Tibial artery (tissue), 4 donors: ENCODE data around the gene GRIA2.
A peak's percentile ranks its signal among the peaks of the same experiment; 100 is the strongest.
"Not testable (repeated sequence)": the region's sequence is repeated elsewhere in the genome, so short reads cannot be mapped to it uniquely, and the experiment has no call there.

Experiments used
- DNase-seq, 2 donors: peaks; one replicate each; pipeline ENCODE4 v3.0.0-alpha.2; 2019
- H3K27ac ChIP-seq, 2 donors: fragments of 200-600 bp; sonication (generic) in 1 of 2; 1 replicate in 1 of 2; 2 replicates in 1 of 2; pipeline ENCODE4 v1.5.1; 2018 to 2019; ENCODE audit warnings: mild to moderate bottlenecking in 1 of 2
- H3K27me3 ChIP-seq, 2 donors: fragments of 200-600 bp; sonication (generic) in 1 of 2; one replicate each; pipeline versions ENCODE4 v1.5.1 to v1.6.0; 2016 to 2019
- H3K36me3 ChIP-seq, 3 donors: fragments of 200-600 bp; sonication (generic) in 2 of 3; one replicate each; pipeline ENCODE4 v1.5.1; 2016 to 2019; ENCODE audit warnings: mild to moderate bottlenecking in 2 of 3
- H3K4me1 ChIP-seq, 4 donors: fragments of 200-600 bp; sonication (generic) in 2 of 4; 1 replicate in 3 of 4; 2 replicates in 1 of 4; pipeline ENCODE4 v1.5.1; 2016 to 2019
- H3K4me3 ChIP-seq, 2 donors: fragments of 200-600 bp; sonication (generic) in 1 of 2; 1 replicate in 1 of 2; 2 replicates in 1 of 2; pipeline ENCODE4 v1.5.1; 2018 to 2019; ENCODE audit warnings: mild to moderate bottlenecking in 2 of 2
- H3K9me3 ChIP-seq, 3 donors: fragments of 200-600 bp; sonication (generic) in 1 of 3; one replicate each; pipeline ENCODE4 v1.5.1; 2016 to 2019
- intact Hi-C: fragments of 100-400 bp; cut with DNase I; formaldehyde crosslinking; loops from one replicate; pipeline ENCODE4 v1.15.0; 2023; ENCODE audit warnings: low total_unique reads
- TF ChIP-seq, protein P1 (sequence below), 2 experiments: fragments of 200-600 bp in 1 of 2; fragments of 450-650 bp in 1 of 2; IDR thresholded peaks; one replicate each; pipeline ENCODE4 v1.5.1; 2017 to 2019; ENCODE audit warnings: antibody characterized with exemption in 2 of 2, mild to moderate bottlenecking in 1 of 2, moderate library complexity in 1 of 2

Gene GRIA2

DNA sequence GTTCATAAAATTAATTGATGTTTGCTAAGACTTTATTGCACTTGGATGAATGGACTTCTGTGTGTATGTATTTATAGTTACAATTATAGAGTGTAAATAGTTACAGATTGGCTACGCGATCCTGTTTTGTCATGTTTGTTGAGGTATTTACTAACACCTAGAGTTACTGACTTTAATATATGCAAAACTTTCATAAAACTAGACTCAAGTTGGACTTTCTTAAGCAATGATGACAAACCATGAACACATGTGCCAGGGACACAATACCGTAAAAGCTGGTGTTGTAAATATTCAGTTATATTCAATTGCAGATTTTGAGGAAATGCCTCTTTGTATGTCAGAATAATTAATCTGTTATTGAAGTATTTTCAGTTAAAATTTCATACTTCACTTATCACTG, 6.1 kb downstream of the GRIA2 start:
- Histone ChIP-seq H3K27me3 (peaks cover 0 to 17% of the 10 kb centered on the region in 2 donors), H3K4me3 (no peak overlapping the region), H3K27ac (no peak overlapping the region), H3K9me3 (no peaks in the 10 kb centered on the region), H3K36me3 (no peaks in the 10 kb centered on the region), H3K4me1 (peaks cover 0 to 16% (median 12%) of the 10 kb centered on the region in 4 donors)
- DNase-seq: no peak
- intact Hi-C loops: no loop called here
- TF ChIP-seq, protein P1, sequence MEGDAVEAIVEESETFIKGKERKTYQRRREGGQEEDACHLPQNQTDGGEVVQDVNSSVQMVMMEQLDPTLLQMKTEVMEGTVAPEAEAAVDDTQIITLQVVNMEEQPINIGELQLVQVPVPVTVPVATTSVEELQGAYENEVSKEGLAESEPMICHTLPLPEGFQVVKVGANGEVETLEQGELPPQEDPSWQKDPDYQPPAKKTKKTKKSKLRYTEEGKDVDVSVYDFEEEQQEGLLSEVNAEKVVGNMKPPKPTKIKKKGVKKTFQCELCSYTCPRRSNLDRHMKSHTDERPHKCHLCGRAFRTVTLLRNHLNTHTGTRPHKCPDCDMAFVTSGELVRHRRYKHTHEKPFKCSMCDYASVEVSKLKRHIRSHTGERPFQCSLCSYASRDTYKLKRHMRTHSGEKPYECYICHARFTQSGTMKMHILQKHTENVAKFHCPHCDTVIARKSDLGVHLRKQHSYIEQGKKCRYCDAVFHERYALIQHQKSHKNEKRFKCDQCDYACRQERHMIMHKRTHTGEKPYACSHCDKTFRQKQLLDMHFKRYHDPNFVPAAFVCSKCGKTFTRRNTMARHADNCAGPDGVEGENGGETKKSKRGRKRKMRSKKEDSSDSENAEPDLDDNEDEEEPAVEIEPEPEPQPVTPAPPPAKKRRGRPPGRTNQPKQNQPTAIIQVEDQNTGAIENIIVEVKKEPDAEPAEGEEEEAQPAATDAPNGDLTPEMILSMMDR (IDR thresholded peaks at IDR 0.05): no peak

DNA sequence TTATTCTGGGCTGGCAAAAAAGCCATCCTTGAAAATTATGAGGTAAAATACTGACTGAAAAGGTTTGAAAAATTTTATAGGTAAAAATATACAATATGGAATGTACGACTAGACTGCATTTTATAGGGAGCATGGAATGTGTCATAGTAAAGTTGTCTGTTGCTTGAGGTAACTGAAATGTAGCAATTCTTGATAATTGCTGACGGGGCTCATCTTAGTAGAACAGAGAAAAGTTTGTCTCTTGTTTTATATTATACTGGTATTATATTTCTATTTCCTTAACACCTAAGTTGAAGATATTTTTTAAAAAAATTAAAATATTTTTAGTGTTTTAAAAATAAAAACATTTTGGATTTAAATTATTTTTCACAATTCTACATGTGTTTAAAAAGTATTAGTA, 11.0 kb downstream of the GRIA2 start:
- Histone ChIP-seq H3K4me1 (no peaks in the 10 kb centered on the region), H3K4me3 (no peak overlapping the region), H3K9me3 (no peaks in the 10 kb centered on the region), H3K27me3 (no peaks in the 10 kb centered on the region), H3K36me3 (no peaks in the 10 kb centered on the region), H3K27ac (no peak overlapping the region)
- intact Hi-C loops: no loop called here
- no peak for DNase-seq
- TF ChIP-seq, protein P1 (IDR thresholded peaks at IDR 0.05): no peak

DNA sequence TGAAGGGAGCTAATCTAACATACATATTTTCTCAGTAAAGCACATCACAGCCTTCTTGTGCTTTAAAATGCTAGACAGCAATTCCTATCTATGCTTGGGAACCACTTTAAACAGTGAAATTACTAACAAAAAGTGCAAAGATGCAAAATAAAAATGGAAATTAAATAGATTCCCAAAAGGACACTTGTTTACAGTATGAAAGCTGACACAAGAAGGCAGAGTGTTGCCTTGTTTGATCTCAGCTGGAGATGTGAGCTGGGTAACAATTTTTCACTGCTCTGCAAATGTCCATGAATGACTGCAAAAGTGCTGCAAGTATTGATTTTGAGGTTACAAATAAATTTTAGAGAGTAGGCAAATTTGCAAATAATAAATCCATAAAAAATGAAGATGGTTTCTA, 22.3 kb downstream of the GRIA2 start:
- no peaks in the 10 kb centered on the region for H3K36me3 ChIP-seq
- TF ChIP-seq, protein P1 (IDR thresholded peaks at IDR 0.05): no peak
- no peak overlapping the region for H3K4me3 ChIP-seq
- peaks cover 0 to 5% (median 0%) of the 10 kb centered on the region in 4 donors for H3K4me1 ChIP-seq
- no peaks in the 10 kb centered on the region for H3K9me3 ChIP-seq
- intact Hi-C loops: no loop called here
- no peaks in the 10 kb centered on the region for H3K27me3 ChIP-seq
- H3K27ac ChIP-seq: no peak overlapping the region
- no peak for DNase-seq

DNA sequence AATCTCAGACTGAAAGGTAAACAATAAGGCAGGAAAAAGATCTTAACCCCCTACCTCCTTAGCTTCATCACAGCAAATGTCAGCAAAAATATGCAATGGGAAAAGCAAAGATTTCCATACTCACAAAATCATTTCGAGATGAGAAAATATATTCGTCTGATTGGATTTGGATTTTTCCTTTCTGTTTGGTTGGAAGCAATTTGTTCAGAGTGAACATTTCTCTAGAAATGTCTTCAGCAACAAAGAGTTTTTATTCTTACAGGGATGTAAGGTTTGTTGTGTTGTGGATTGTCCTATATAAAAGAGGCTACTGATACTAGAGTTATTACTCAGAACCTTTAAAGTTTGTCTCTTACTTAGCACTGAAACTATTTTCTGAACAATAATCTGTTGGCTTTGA, 23.8 kb downstream of the GRIA2 start:
- no peak overlapping the region for H3K4me3 ChIP-seq
- H3K9me3 ChIP-seq: no peaks in the 10 kb centered on the region
- TF ChIP-seq, protein P1 (IDR thresholded peaks at IDR 0.05): no peak
- H3K27me3 ChIP-seq: no peaks in the 10 kb centered on the region
- no peak for DNase-seq
- intact Hi-C loops: no loop called here
- peaks cover 0 to 5% (median 0%) of the 10 kb centered on the region in 4 donors for H3K4me1 ChIP-seq
- H3K27ac ChIP-seq: no peak overlapping the region
- no peaks in the 10 kb centered on the region for H3K36me3 ChIP-seq

DNA sequence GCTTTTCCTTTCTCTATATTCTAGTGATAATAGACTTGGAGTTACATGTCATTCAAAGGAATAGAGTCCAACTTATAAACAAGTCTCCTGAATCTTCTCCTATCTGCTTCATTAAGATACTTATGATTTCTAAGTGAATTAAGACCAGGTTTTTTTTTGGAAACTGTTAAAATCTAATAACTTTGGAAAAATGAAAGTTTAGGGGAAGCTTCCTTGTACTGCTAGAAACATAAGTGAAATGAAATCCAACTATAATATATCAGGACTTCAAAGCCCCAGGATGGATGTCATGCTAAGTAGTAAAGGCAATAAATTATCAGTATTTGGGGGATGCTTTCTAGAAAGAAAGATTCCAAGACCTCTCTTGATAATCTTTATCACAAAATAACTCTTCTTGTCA, 24.8 kb downstream of the GRIA2 start:
- peaks cover 0 to 5% (median 0%) of the 10 kb centered on the region in 4 donors for H3K4me1 ChIP-seq
- no peaks in the 10 kb centered on the region for H3K9me3 ChIP-seq
- H3K27ac ChIP-seq: no peak overlapping the region
- no peak for DNase-seq
- TF ChIP-seq, protein P1 (IDR thresholded peaks at IDR 0.05): no peak
- H3K36me3 ChIP-seq: no peaks in the 10 kb centered on the region
- intact Hi-C loops: no loop called here
- H3K27me3 ChIP-seq: no peaks in the 10 kb centered on the region
- H3K4me3 ChIP-seq: no peak overlapping the region

DNA sequence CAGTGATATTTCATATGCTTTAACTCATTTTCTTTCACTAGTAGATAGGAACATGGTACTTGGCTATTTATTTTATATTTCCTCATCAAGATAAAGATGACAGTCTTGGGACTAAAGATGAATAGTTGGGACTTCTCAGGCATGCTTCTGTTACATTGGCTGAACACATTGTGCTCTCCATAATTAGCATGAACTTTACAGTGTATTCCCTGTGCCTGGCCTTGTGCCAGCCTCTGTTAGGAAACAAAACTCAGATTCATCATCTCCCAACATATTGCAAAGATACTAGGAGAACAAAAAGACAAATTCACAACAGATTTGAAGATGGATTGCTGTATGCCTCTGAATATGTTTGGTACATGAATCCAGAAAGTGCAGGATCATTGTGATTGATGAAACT, 26.4 kb downstream of the GRIA2 start:
- H3K4me1 ChIP-seq: peaks cover 0 to 5% (median 0%) of the 10 kb centered on the region in 4 donors
- H3K27me3 ChIP-seq: no peaks in the 10 kb centered on the region
- no peaks in the 10 kb centered on the region for H3K9me3 ChIP-seq
- no peak overlapping the region for H3K27ac ChIP-seq
- TF ChIP-seq, protein P1 (IDR thresholded peaks at IDR 0.05): no peak
- H3K36me3 ChIP-seq: no peaks in the 10 kb centered on the region
- intact Hi-C loops: no loop called here
- peak in 1 of 2 donors; percentile 50 for DNase-seq
- no peak overlapping the region for H3K4me3 ChIP-seq

DNA sequence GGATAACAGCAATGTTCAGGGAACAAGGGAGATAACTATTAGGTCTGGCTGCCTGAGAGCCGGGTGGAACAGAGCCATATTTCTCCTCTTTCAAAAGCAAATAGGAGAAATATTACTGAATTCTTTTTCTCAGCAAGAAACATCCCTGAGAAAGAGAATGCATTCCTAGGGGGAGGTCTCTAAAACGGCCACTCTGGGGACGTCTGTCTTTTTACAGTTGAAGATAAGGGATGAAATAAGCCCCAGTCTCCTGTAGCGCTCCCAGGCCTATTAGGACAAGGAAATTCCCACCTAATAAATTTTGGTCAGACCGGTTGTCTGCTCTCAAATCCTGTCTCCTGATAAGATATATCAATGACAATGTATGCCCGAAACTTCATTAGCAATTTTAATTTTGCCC, 37.6 kb downstream of the GRIA2 start:
- DNase-seq, H3K27ac ChIP-seq, H3K9me3 ChIP-seq, H3K4me3 ChIP-seq, intact Hi-C loops, H3K4me1 ChIP-seq, H3K36me3 ChIP-seq, H3K27me3 ChIP-seq: not testable (repeated sequence)
